Measurements from ENCODE around the gene ZNF787.

The ZNF787 gene

GRCh38 chr19:56134654-56134921 lies 13.5 kb upstream of the ZNF787 start:
- H3K4me3 Mint-ChIP-seq: no peak overlapping the region
- no peak overlapping the region for H3K27ac Mint-ChIP-seq

GRCh38 chr19:56133858-56134653 lies 13.0 kb upstream of the ZNF787 start:
- Mint-ChIP-seq H3K36me3 (peaks cover 2% of the 10 kb centered on the region), H3K9me3 (no peaks in the 10 kb centered on the region), H3K4me3 (no peak overlapping the region), H3K27ac (no peak overlapping the region), H3K4me1 (no peaks in the 10 kb centered on the region), H3K27me3 (no peaks in the 10 kb centered on the region)

More at GRCh38 chr19:56134654-56134921, 13.5 kb upstream of the ZNF787 start:
- Mint-ChIP-seq H3K9me3 (no peaks in the 10 kb centered on the region), H3K36me3 (peaks cover 2% of the 10 kb centered on the region), H3K27me3 (no peaks in the 10 kb centered on the region), H3K4me1 (peaks cover under 1% of the 10 kb centered on the region)

- no peak overlapping the region for H3K4me3 Mint-ChIP-seq
- no peaks in the 10 kb centered on the region for H3K9me3 Mint-ChIP-seq
- H3K27me3 Mint-ChIP-seq: no peaks in the 10 kb centered on the region
- H3K4me1 Mint-ChIP-seq: no peaks in the 10 kb centered on the region
- peaks cover 2% of the 10 kb centered on the region for H3K36me3 Mint-ChIP-seq
- H3K27ac Mint-ChIP-seq: no peak overlapping the region
Observed at GRCh38 chr19:56132316-56132822, 11.3 kb upstream of the ZNF787 start.

DNA sequence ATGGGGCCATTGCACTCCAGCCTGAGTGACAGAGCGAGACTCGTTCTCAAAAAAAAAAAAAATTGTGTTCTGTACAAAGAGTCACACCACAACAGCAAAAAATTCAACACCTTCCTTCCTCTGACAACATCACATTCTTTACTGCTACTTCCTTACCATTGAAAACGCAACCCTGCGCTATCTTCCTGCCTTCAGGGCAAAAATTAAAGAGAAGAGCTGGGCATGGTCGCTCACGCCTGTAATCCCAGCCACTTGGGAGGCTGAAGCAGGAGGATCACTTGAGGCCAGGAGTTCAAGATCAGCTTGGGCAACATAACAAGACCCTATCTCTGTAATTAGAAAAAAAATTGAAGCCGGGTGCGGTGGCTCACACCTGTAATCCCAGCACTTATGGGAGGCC lies 10.6 kb upstream of the ZNF787 start:
- no peak overlapping the region for H3K4me3 Mint-ChIP-seq
- no peaks in the 10 kb centered on the region for H3K4me1 Mint-ChIP-seq
- H3K27ac Mint-ChIP-seq: no peak overlapping the region
- H3K27me3 Mint-ChIP-seq: no peaks in the 10 kb centered on the region
- no peaks in the 10 kb centered on the region for H3K9me3 Mint-ChIP-seq
- peaks cover 2% of the 10 kb centered on the region for H3K36me3 Mint-ChIP-seq

DNA sequence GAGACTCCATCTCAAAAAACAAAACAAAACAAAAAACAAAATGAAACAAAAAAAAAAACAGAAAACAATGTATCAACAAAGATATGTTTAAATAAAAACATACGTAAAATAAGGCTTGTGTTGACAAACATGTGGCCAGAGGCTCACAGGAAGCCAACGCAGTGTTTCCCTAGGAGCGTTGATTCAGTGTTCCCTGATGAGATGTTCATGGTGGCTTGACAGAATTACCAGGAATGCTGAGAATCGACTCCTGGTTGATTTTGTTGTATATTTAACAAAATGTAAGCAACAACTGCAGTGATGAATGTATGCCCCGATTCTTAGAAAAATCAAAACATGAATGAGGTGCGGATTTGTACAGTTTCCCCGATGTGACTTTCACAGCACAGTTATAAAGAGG lies 8.9 kb upstream of the ZNF787 start:
- no peaks in the 10 kb centered on the region for H3K9me3 Mint-ChIP-seq
- H3K4me3 Mint-ChIP-seq: no peak overlapping the region
- no peak overlapping the region for H3K27ac Mint-ChIP-seq
- no peaks in the 10 kb centered on the region for H3K27me3 Mint-ChIP-seq
- H3K36me3 Mint-ChIP-seq: peaks cover 2% of the 10 kb centered on the region
- H3K4me1 Mint-ChIP-seq: peaks cover 3% of the 10 kb centered on the region

DNA sequence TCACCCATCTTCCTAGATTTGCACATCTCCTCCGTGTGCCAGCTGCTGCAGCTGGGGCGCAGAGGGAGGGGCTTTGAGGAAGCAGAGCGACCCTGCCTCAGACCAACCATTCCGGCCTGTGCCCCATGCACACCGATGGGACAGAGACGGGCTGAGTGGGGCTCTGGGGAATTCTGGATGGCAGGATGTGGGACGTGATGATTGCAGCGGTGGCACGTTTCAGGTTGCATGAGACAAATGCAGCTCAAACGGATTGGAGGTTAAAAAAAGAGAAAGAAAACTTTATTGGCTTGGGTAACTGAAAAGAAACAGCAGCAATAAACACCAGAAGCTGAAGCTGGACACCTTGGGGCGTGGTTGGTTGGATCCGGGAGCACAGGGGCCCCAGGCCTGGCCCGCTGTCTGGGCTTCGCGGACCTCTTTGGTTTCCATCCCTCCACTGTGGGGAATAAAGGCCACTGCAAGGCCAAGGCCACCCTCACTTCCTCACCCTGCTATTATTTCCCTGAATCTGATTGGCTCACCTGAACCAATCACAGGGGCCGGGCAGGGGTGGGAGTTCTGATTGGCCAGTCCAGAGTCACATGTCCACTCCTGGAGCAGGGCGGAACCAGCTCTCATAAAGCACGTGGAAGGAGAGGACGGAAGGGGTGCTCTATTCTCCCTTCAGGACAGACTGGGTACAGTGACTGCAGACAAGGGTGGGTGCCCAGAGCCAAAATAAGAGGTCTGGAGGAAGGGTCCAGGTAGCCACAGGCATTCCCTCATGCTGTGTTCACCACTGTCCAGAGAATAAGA lies 6.1 kb upstream of the ZNF787 start:
- no peaks in the 10 kb centered on the region for H3K9me3 Mint-ChIP-seq
- peaks cover 2% of the 10 kb centered on the region for H3K36me3 Mint-ChIP-seq
- no peak overlapping the region for H3K27ac Mint-ChIP-seq
- H3K27me3 Mint-ChIP-seq: no peaks in the 10 kb centered on the region
- H3K4me3 Mint-ChIP-seq: no peak overlapping the region
- H3K4me1 Mint-ChIP-seq: peaks cover 25% of the 10 kb centered on the region

GRCh38 chr19:56125806-56126590 lies 4.9 kb upstream of the ZNF787 start:
- no peaks in the 10 kb centered on the region for H3K27me3 Mint-ChIP-seq
- no peak overlapping the region for H3K27ac Mint-ChIP-seq
- no peaks in the 10 kb centered on the region for H3K36me3 Mint-ChIP-seq
- no peak overlapping the region for H3K4me3 Mint-ChIP-seq
- H3K4me1 Mint-ChIP-seq: peaks cover 31% of the 10 kb centered on the region
- no peaks in the 10 kb centered on the region for H3K9me3 Mint-ChIP-seq

GRCh38 chr19:56124578-56124977 lies 3.5 kb upstream of the ZNF787 start:
- peaks cover 37% of the 10 kb centered on the region for H3K4me1 Mint-ChIP-seq
- H3K27ac Mint-ChIP-seq: no peak overlapping the region
- H3K4me3 Mint-ChIP-seq: no peak overlapping the region
- H3K36me3 Mint-ChIP-seq: no peaks in the 10 kb centered on the region
- no peaks in the 10 kb centered on the region for H3K9me3 Mint-ChIP-seq
- H3K27me3 Mint-ChIP-seq: no peaks in the 10 kb centered on the region

- Mint-ChIP-seq H3K9me3 (no peaks in the 10 kb centered on the region), H3K4me3 (no peak overlapping the region), H3K36me3 (no peaks in the 10 kb centered on the region), H3K4me1 (peaks cover 47% of the 10 kb centered on the region), H3K27me3 (no peaks in the 10 kb centered on the region), H3K27ac (peak overlapping the region; percentile 88)
Observed at GRCh38 chr19:56123266-56123891, 2.3 kb upstream of the ZNF787 start.

DNA sequence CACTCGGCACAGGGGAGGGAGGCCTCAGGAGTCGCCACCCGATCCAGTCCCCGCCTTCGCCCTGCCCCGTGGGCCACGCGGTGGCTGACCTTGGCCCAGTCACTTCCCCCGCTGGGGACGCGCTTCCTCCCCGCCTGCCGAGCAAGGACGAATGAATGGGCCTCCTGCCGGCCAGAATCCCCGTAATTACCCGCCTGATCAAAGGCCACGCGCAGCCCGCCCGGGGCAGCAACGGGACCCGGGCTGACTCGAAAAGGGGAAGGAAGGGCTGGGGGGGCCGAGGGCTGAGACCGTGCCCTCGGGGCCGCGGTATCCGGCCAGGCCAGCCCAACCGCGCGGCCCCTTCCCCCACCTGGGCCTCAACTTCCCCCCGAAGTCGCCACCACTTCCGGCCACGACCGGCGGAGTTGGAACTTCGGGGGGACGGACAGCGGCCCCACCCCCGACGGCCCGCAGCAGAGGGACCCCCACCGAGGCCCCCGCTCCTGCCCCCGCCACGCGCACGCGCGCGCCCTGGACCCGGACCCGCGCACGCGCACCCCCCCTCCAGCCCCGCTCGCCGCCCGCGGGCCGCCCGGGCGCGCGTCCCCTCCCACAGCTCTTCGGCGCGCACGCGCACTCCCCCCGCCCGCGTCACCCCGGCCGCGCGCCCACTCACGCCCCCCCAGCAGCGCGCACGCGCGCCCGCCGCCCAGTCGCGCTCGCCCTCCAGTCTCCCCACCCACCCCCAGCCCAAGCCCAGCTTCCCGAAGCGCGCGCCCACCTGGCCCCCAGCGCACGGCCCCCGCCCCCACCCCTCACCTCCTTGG lies 520 bp downstream of the ZNF787 start:
- Mint-ChIP-seq H3K27ac (peak overlapping the region; percentile 94), H3K9me3 (no peaks in the 10 kb centered on the region), H3K27me3 (no peaks in the 10 kb centered on the region), H3K36me3 (no peaks in the 10 kb centered on the region), H3K4me3 (peak overlapping the region; percentile 91), H3K4me1 (peaks cover 59% of the 10 kb centered on the region)

DNA sequence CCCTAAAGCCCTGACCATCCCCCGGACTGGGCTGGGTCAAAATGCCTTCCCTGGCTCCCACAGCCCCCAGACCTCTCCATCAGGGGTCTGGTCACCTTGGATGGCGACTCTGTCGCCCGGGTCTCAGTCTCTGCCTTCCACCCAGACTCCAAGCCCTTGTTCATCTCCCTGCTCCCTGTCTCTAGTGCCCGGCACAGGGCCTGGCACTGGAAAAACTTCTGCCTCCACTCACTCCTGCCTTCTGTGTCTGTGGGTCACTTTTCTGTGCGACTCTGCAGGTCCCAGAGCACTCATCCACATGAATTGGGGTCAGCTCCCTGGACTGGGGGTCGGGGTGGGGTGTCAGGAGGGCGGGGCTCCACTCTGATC lies 1.1 kb downstream of the ZNF787 start:
- Mint-ChIP-seq H3K4me1 (peaks cover 57% of the 10 kb centered on the region), H3K27ac (peak overlapping the region; percentile 94), H3K36me3 (no peaks in the 10 kb centered on the region), H3K9me3 (no peaks in the 10 kb centered on the region), H3K27me3 (no peaks in the 10 kb centered on the region), H3K4me3 (peak overlapping the region; percentile 87)

- H3K27me3 Mint-ChIP-seq: no peaks in the 10 kb centered on the region
- H3K36me3 Mint-ChIP-seq: no peaks in the 10 kb centered on the region
- no peaks in the 10 kb centered on the region for H3K9me3 Mint-ChIP-seq
- peak overlapping the region; percentile 87 for H3K4me3 Mint-ChIP-seq
- peak overlapping the region; percentile 94 for H3K27ac Mint-ChIP-seq
- H3K4me1 Mint-ChIP-seq: peaks cover 57% of the 10 kb centered on the region
Observed at GRCh38 chr19:56119582-56119978, 1.5 kb downstream of the ZNF787 start.

DNA sequence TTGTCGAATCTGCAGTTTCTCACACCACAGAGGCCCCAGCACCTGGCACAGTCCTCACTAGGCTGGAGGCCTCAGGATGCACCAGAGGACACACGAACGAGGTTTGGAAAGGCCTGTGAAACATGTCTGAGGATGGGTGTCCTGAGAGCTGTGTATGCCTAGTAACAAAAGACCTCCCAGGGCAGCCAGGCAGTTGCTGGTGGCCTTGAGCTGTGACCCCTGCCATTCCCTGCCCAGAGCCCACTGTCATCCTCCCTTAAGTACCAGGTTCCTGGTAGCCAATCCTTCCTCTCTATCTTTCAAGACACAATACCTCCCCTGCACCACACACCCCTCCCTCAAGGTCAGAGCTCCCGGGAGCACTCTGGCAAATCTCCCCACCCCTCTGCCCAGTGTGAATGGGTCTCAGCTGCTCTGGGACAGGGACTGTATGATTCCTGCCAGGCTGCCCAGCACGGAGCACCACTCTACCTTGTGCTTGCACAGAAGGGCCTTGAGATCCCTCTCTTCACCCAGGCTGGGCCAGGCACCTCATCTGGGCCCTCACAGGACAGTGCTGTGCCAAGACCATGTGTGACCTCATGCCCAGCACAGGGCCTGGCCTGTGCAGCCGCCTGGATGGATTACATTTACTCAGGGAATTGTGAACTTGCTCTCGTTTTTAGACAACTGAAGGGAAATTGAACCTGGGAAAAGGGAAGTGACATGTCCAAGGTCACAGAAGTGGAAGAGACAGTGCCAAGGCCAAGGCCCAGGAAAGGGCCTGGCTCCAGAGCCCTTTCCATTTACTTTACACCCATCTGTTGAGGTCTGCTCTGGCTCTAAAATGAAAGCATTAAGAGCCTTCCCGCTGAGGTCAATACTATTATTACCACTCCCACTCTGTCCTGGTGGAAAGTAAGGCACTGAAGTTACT lies 2.2 kb downstream of the ZNF787 start:
- Mint-ChIP-seq H3K27me3 (no peaks in the 10 kb centered on the region), H3K4me1 (peaks cover 57% of the 10 kb centered on the region)

GRCh38 chr19:56117889-56118288 lies 3.2 kb downstream of the ZNF787 start:
- Mint-ChIP-seq H3K36me3 (no peaks in the 10 kb centered on the region), H3K27me3 (no peaks in the 10 kb centered on the region), H3K4me1 (peaks cover 58% of the 10 kb centered on the region), H3K4me3 (no peak overlapping the region), H3K27ac (no peak overlapping the region), H3K9me3 (no peaks in the 10 kb centered on the region)

More for the DNA sequence above, 2.2 kb downstream of the ZNF787 start:
- peak overlapping the region; percentile 87 for H3K4me3 Mint-ChIP-seq
- H3K27ac Mint-ChIP-seq: peak overlapping the region; percentile 94
- no peaks in the 10 kb centered on the region for H3K9me3 Mint-ChIP-seq
- no peaks in the 10 kb centered on the region for H3K36me3 Mint-ChIP-seq

All from activated naive CD4-positive, alpha-beta T cell treated with anti-CD3 and anti-CD28 coated beads, Interleukin-2, amount 50 U/mL, for 24 hours (primary cell).